ENCODE measurements around the gene GJA4. TPM values are rescaled to one million over a fixed set of nuclear protein-coding genes. Genes with fewer than 3 reads are reported as not detected.
"Not testable (repeated sequence)": the region's sequence is repeated elsewhere in the genome, so short reads cannot be mapped to it uniquely, and the experiment has no call there.

Gene GJA4
- total RNA-seq, 1 donor: not detected

DNA sequence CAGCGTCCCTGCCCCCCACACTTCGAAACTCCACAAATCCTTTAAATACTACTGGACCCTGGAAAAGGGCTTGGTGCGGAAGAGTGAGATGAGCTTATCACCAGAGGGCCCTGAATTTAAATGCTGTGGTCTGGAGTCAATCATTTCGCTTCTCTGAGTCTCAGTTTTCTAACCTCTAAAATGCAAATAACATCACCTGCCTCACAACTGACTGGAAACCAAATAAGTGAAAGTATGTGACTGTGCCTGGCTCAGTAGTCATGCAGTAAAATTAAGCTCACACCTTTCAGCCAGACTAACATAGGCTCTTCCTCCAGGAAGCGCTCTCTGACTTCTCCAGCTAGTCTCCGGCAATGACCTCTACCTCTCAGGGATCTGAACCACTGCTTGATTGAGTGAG is 4.2 kb downstream of the GJA4 start:
- DNase-seq (ENCODE audit: low read depth): no peak
- TF ChIP-seq, protein P1, sequence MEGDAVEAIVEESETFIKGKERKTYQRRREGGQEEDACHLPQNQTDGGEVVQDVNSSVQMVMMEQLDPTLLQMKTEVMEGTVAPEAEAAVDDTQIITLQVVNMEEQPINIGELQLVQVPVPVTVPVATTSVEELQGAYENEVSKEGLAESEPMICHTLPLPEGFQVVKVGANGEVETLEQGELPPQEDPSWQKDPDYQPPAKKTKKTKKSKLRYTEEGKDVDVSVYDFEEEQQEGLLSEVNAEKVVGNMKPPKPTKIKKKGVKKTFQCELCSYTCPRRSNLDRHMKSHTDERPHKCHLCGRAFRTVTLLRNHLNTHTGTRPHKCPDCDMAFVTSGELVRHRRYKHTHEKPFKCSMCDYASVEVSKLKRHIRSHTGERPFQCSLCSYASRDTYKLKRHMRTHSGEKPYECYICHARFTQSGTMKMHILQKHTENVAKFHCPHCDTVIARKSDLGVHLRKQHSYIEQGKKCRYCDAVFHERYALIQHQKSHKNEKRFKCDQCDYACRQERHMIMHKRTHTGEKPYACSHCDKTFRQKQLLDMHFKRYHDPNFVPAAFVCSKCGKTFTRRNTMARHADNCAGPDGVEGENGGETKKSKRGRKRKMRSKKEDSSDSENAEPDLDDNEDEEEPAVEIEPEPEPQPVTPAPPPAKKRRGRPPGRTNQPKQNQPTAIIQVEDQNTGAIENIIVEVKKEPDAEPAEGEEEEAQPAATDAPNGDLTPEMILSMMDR (IDR thresholded peaks at IDR 0.05; ENCODE audit: insufficient read depth, low read length): no peak
- H3K4me3 ChIP-seq (ENCODE audit: low read depth, low read length): no peak overlapping the region

DNA sequence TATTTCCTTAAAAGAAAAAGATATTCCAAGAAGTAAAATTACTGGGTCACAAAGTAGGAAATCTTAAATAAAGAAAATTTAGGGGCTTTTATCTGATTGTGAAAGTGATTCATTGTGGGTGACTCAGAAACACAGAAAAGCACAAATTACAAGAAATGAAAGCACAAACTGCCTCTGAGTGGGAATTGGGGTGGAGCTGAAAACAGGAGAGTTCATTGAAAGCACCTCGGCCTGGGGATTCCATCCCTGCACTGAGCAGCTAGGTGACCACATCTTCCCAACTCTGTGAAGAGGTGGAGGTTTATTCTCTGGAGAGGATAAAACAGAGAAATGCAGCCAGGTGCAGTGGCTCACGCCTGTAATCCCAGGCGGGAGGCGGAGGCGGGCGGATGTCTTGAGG is 7.4 kb downstream of the GJA4 start:
- DNase-seq (ENCODE audit: low read depth): peak; percentile 45
- TF ChIP-seq, protein P1 (IDR thresholded peaks at IDR 0.05; ENCODE audit: insufficient read depth, low read length): no peak
- no peak overlapping the region for H3K4me3 ChIP-seq (ENCODE audit: low read depth, low read length)

DNA sequence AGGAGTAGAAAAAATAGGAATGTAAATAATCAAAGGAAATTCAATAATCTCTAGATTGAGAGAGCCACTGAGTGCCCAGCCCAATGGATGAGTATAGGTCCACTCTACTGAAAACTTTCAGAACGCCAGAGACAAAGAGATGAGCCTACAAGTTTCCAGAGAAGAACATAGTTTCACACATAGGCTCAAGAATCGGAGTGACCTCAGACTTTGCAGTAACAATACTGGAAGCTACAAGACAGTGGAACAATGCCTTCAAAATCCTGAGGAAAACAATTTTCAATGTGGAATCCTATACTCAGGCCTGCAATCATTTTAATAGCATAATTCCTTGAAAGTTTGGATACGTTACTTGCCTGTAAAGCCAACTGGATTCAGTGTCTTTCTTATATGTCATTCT is 11.0 kb downstream of the GJA4 start:
- no peak for DNase-seq (ENCODE audit: low read depth)
- TF ChIP-seq, protein P1 (IDR thresholded peaks at IDR 0.05; ENCODE audit: insufficient read depth, low read length): no peak
- H3K4me3 ChIP-seq (ENCODE audit: low read depth, low read length): no peak overlapping the region

DNA sequence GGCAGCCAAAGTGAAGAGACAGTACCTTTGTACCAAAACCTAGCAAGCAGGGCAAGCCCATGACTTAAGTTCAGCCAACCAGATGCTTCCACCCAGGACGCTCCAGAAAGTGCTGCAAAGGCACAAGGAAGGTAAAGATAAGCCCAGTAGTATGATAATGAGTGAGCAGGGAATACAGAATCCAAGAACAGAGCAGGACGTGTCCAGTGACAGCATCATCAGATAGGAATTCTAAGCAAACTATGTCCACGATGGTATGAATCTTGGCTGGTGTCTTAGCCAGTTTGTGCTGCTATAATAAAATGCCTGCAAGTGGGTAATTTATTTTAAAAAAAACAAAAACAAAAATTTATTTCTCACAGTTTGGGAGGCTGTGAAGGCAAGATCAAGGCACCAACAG is 13.6 kb downstream of the GJA4 start:
- TF ChIP-seq, protein P1 (IDR thresholded peaks at IDR 0.05; ENCODE audit: insufficient read depth, low read length): no peak
- peak; percentile 33 for DNase-seq (ENCODE audit: low read depth)

DNA sequence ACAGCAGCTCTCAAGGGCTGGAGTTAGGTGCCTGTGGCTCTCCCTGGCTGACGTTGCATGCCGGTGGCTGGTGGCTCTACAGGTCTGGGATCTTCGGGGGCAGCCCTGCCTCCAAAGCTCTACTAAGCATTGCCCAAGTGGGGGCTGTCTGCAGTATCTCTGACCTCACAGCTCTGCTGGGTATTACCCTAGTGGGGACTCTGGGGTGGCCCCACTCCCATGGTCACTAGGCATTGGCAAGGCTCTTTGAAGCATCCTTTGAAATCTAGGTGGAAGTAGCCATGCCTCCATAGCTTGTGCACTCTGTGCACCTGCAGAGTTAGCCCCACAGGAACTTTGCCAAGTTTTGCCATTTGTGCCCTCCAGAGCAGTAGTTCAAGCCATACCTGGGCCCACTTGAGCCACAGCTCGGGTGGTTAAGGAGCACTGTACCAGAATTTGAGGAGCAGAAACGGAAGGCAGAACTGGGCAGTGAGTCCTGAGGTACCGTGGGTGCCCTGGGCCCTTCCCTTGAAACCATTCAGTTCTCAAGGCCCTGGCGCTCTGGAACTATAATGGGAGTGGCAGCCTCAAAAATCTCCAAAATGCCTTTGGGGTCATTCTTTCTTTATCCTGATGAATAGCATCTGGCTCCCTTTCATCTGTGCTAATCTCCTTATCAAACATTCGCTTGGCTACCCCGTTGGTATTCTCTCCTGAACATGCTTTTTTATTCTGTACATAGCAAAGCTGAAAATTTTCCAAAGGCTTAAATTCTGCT is 15.4 kb downstream of the GJA4 start:
- TF ChIP-seq, protein P1 (IDR thresholded peaks at IDR 0.05; ENCODE audit: insufficient read depth, low read length): no peak

More for the DNA sequence above, 13.6 kb downstream of the GJA4 start:
- no peak overlapping the region for H3K4me3 ChIP-seq (ENCODE audit: low read depth, low read length)

DNA sequence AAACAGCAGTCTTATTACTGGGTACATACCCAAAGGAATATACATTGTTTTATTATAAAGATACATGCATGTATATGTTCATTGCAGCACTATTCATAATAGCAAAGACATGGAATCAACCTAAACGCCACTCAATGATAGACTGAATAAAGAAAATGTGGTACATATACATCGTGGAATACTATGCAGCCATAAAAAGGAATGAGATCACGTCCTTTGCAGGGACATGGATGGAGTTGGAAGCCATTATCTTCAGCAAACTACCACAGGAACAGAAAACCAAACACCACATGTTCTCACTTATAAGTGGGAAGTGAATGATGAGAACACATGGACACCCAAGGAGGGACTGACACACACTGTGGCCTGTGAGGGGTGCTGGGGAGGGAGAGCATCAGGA is 18.0 kb downstream of the GJA4 start:
- H3K4me3 ChIP-seq (ENCODE audit: low read depth, low read length); DNase-seq (ENCODE audit: low read depth): not testable (repeated sequence)

More for the DNA sequence above, 15.4 kb downstream of the GJA4 start:
- no peak overlapping the region for H3K4me3 ChIP-seq (ENCODE audit: low read depth, low read length)
- no peak for DNase-seq (ENCODE audit: low read depth)

DNA sequence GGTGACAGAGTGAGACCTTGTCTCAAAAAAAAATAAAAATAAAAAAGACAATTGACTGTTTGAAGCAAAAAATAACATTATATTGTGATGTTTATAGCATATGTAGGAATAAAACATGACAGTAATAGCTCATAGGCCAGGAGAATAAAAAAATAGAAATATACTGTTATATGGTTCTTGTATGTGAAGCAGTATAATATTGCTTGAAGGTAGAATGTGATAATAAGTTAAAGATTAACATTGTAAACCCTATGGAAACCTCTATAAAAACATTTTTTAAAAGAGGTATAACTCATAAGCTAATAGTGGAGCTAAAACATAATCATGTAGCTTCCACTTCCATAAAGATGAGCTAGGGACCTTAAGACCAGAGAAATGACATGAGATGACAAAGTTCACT is 23.5 kb downstream of the GJA4 start:
- TF ChIP-seq, protein P1 (IDR thresholded peaks at IDR 0.05; ENCODE audit: insufficient read depth, low read length): no peak
- no peak for DNase-seq (ENCODE audit: low read depth)
- H3K4me3 ChIP-seq (ENCODE audit: low read depth, low read length): no peak overlapping the region
